ENCODE data around the gene MICB.
"Not testable (repeated sequence)": the region's sequence is repeated elsewhere in the genome, so short reads cannot be mapped to it uniquely, and the experiment has no call there.

DNA sequence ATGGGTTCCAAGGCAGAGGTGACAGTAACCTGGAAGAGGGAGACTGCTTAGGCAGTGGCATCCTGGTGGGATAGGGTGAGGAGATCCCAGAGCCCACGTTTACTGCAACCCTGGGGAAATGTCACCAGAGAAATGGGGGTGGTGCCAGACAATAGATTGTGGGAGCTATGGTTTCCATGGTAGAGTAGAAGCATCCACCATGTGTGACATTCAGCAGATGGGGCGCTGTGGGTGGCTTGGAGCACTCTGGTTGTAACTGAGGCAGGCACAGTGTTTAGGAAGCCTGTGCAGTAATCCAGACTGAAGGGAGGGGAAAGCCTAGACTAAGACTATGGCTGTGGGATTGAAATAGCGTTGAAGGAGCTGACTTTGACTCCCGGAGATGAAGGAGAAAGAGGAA, 1.1 kb upstream of the MICB start:
- not testable (repeated sequence) for TF ChIP-seq EZH2 (IDR thresholded peaks at IDR 0.05; ENCODE audit: borderline replicate concordance, low read length)
- TF ChIP-seq, protein P1, sequence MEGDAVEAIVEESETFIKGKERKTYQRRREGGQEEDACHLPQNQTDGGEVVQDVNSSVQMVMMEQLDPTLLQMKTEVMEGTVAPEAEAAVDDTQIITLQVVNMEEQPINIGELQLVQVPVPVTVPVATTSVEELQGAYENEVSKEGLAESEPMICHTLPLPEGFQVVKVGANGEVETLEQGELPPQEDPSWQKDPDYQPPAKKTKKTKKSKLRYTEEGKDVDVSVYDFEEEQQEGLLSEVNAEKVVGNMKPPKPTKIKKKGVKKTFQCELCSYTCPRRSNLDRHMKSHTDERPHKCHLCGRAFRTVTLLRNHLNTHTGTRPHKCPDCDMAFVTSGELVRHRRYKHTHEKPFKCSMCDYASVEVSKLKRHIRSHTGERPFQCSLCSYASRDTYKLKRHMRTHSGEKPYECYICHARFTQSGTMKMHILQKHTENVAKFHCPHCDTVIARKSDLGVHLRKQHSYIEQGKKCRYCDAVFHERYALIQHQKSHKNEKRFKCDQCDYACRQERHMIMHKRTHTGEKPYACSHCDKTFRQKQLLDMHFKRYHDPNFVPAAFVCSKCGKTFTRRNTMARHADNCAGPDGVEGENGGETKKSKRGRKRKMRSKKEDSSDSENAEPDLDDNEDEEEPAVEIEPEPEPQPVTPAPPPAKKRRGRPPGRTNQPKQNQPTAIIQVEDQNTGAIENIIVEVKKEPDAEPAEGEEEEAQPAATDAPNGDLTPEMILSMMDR (conservative IDR thresholded peaks at IDR 0.05 in 1 of 2, IDR thresholded peaks at IDR 0.05 in 1 of 2; ENCODE audit: extremely low read depth in 1 of 2, insufficient read depth in 1 of 2, low read depth in 1 of 2, low read length in 2 of 2): not testable (repeated sequence)
